Activated CD4-positive, alpha-beta memory T cell treated with anti-CD3 and anti-CD28 coated beads for 36 hours (primary cell): Measurements from ENCODE around the gene LPIN2. TPM values are rescaled to one million over a fixed set of nuclear protein-coding genes. Genes with fewer than 3 reads are reported as not detected.

Source experiments
- CTCF ChIA-PET: fragments of 350-600 bp; sonication (Branson Sonifier 250); formaldehyde crosslinking; loops from one replicate; lab custom pipeline; 2021; ENCODE audit warnings: antibody characterized with exemption, inconsistent platforms; lab: Charles Lee
- POLR2A ChIA-PET: fragments of 350-600 bp; sonication (Branson Sonifier 250); formaldehyde crosslinking; loops from one replicate; lab custom pipeline; 2021; ENCODE audit warnings: antibody characterized with exemption; lab: Charles Lee
- DNase-seq: peaks from one replicate; pipeline ENCODE4 v3.0.0-alpha.2; 2020
- H3K27ac Mint-ChIP-seq: one replicate; pipeline ENCODE4 v1.8.0; 2021; ENCODE audit warnings: mixed read lengths
- H3K27me3 Mint-ChIP-seq: one replicate; pipeline ENCODE4 v1.8.0; 2021; ENCODE audit warnings: mixed read lengths
- H3K36me3 Mint-ChIP-seq: one replicate; pipeline ENCODE4 v1.8.0; 2021; ENCODE audit warnings: mixed read lengths
- H3K4me1 Mint-ChIP-seq: one replicate; pipeline ENCODE4 v1.8.0; 2021; ENCODE audit warnings: low read depth, mixed read lengths
- H3K4me3 Mint-ChIP-seq: one replicate; pipeline ENCODE4 v1.8.0; 2021; ENCODE audit warnings: mild to moderate bottlenecking, mixed read lengths
- H3K9me3 Mint-ChIP-seq: one replicate; pipeline ENCODE4 v1.8.0; 2021; ENCODE audit warnings: mixed read lengths
- intact Hi-C: fragments of 100-400 bp; cut with micrococcal nuclease; formaldehyde crosslinking; loops from one replicate; pipeline ENCODE4 v1.15.1; 2023
- total RNA-seq, 2 experiments: library from RNA; stranded (reverse); gene quantifications; one replicate each; pipeline ENCODE4 v1.2.3, GENCODE V29; 2021

Gene LPIN2
- 100 to 1,000 TPM; 102 to 107 TPM for total RNA-seq

DNA sequence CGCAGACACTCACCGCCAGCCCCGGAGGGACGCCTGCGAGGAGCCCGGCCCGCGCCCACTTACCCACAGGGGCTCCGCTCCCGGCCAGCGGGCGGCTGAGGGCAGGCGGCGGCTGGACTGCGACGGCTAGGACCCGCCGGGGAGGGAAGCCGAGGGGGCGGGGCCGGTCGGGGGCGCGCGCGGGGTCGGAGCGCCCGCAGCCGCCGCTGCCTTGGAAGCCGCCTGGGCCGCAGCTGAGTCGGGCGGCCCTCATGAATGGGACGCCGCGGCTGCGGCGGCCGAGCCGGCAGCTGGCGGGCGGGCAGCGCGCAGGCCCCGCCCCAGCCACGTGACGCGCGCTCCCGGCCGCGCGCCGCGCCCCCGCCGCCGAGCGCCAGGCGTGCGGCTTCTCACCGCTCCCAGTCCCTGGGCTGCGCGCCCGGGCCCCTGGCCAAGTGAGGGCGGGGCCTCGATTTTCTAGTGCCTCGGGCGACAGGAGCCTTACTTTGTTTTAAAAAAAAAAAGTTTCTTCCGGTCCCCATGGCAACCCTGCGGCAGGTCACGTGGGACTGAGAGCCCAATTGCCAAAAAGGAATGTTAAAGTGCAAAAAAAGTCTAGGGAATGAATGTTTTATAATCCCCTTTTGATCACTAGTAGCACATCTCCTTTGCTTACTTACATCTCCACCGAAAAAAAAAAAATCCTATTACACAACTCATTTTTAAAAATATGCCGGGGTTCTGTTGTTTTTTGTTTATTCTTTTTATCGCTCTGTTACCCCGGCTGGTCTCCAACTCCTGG lies at the start of gene LPIN2:
TSS of gene LPIN2 (minus strand) at position 121 of the 781 bp plus-strand sequence. CDS start 52,304 bp downstream, outside the sequence.
- Mint-ChIP-seq H3K27ac (peak within 1 kb of the TSS; percentile 96), H3K4me3 (peak within 1 kb of the TSS; percentile 98), H3K9me3 (no peaks in the 10 kb centered on the region), H3K36me3 (peaks cover 33% of the 10 kb centered on the region), H3K27me3 (no peaks in the 10 kb centered on the region), H3K4me1 (peaks cover 63% of the 10 kb centered on the region)
- DNase-seq: peak; percentile 98
- CTCF ChIA-PET: interaction anchor here (1.3 to 4.7 kb wide), 2 partner anchors 49 to 234 kb away, joined by 3 to 37 read pairs; partner anchors contain the start of gene MYL12A
- POLR2A ChIA-PET: interaction anchor here (1.0 to 1.8 kb wide), 6 partner anchors 11 to 55 kb away, joined by 3 to 15 read pairs (median 3); no protein-coding TSS in a partner anchor
- intact Hi-C loops: loop anchor here (1.0 to 2.0 kb wide), 5 partner anchors 24 to 234 kb away; partner anchors contain the start of gene MYL12A

DNA sequence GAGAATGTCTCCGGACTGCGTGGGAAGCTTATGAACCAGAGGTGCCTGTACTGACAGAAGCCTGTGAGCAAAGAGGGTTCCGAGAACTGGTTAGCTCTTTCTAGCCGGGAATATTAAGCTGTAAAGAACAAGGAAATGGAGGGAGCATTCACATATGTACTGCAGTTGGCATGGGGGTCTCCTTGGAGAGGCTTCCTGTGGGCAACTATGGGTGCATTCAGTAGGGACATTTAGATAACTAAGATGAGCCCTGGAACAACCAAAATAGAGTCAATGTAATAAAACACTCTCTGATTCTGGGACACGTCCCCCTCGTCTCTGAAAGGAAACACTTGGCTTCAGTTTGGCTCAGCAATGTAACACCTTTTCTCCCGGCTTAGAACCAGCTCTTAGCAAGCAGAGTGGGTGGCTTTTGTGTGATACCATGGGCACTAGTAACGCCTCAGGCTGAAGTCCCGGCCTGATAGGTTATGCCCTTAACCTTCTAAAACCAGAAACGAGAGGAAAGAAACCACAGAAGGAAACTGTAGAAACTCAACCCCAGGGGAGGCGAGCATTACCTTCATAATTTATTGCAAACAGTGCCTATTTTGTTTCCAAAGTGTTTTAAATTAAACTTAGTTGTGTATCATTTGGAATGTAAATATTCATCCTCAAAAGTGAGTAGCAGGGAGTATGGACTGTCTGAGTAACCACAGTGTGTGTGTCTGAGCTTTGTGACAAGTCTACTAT lies 48.8 kb upstream of the LPIN2 start:
- Mint-ChIP-seq H3K36me3 (peaks cover 1% of the 10 kb centered on the region), H3K27ac (peak overlapping the region; percentile 99), H3K27me3 (no peaks in the 10 kb centered on the region), H3K4me1 (peaks cover 67% of the 10 kb centered on the region), H3K9me3 (no peaks in the 10 kb centered on the region), H3K4me3 (peak overlapping the region; percentile 81)
- ChIA-PET POLR2A (interaction anchor here (0.7 to 4.5 kb wide), 11 partner anchors 15 to 186 kb away, joined by 3 to 31 read pairs (median 5); no protein-coding TSS in a partner anchor), CTCF (interaction anchor here (0.6 to 6.0 kb wide), 41 partner anchors 14 to 524 kb away, joined by 3 to 102 read pairs (median 7); partner anchors contain the start of genes LPIN2 and MYL12A)
- peak; percentile 78 for DNase-seq
- intact Hi-C loops: loop anchor here (1.0 to 5.0 kb wide), 13 partner anchors 15 to 536 kb away; partner anchors contain the start of genes LPIN2, MYL12A and SMCHD1

DNA sequence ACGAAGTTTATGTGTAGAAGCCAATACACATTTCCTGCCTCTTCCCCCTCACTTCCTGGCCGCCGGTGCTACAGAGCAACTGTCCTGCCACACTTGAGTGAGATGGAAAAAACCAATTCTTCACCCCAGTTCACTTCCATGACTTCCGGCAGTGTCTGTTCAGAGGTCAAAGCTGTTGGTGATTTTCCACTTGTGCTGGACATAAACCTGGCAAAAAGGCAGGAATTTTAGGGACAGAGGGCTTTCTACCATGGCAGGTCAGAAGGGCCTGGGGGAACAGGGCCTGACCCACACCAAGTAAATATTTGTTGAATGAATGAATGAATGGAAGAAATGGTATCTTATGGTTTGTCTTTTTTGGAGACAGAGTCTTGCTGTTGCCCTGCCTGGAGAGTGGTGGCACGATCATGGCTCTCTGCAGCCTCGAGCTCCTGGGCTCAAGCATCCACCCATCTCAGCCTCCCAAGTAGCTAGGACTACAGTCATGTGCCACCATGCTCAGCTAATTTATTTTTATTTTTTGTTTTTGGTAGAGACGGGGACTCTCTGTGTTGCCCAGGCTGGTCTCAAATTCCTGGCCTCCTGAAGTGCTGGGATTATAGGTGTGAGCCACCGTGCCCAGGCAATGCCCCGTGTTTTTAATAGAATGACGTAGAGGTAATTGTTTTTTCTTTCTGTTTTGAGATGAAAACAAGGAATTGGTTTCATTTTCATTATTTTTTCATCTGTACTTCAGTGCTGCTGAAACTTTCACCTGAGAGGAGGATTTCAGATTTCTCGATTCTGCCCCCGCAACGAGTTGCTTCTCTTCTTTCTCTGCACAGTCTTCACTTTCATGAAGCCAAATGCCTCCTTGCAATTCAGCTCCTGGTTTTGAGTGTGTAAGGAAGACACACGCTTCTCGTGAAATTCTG lies 48.0 kb upstream of the LPIN2 start:
- Mint-ChIP-seq H3K4me3 (peak overlapping the region; percentile 81), H3K9me3 (no peaks in the 10 kb centered on the region), H3K27me3 (no peaks in the 10 kb centered on the region), H3K4me1 (peaks cover 69% of the 10 kb centered on the region), H3K36me3 (peaks cover 1% of the 10 kb centered on the region), H3K27ac (peak overlapping the region; percentile 99)
- DNase-seq: peak; percentile 79
- CTCF ChIA-PET: interaction anchor here (0.6 to 6.0 kb wide), 16 partner anchors 15 to 525 kb away, joined by 3 to 102 read pairs (median 28); partner anchors contain the start of genes LPIN2 and MYL12A
- POLR2A ChIA-PET: interaction anchor here (0.7 to 4.5 kb wide), 13 partner anchors 14 to 187 kb away, joined by 3 to 31 read pairs (median 5); no protein-coding TSS in a partner anchor
- intact Hi-C loops: loop anchor here (1.0 to 5.0 kb wide), 10 partner anchors 15 to 536 kb away; partner anchors contain the start of genes LPIN2, MYL12A and SMCHD1

DNA sequence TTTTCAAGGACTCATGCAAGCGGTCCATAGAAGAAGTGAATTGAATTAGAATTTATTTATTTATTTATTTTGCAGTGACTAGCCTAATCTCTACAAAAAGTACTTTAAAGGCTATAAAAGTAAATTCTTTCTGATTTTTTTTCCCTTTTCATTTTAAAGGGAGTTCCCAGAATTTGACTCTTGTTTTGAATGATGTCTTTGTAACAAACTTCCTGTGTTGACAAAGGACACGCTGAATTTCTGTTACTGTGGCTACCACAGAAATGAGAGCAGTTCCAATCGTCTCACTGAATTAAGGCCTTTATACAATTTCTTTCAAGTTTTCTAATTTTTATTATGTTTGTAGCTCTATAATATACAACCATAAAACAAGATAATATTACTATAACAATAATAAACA lies 46.3 kb upstream of the LPIN2 start:
- Mint-ChIP-seq H3K4me1 (peaks cover 69% of the 10 kb centered on the region), H3K4me3 (no peak overlapping the region), H3K36me3 (peaks cover 1% of the 10 kb centered on the region), H3K27ac (peak overlapping the region; percentile 82), H3K27me3 (no peaks in the 10 kb centered on the region), H3K9me3 (no peaks in the 10 kb centered on the region)
- ChIA-PET CTCF (interaction anchor here (1.3 to 5.4 kb wide), 3 partner anchors 70 to 98 kb away, joined by 3 to 49 read pairs (median 46); no protein-coding TSS in a partner anchor), POLR2A (interaction anchor here (1.7 to 3.3 kb wide), 3 partner anchors 13 to 102 kb away, joined by 5 to 10 read pairs (median 9); no protein-coding TSS in a partner anchor)
- intact Hi-C loops: no loop called here
- DNase-seq: no peak

GRCh38 chr18:3058328-3059191 lies 45.6 kb upstream of the LPIN2 start:
- peak overlapping the region; percentile 82 for H3K27ac Mint-ChIP-seq
- CTCF ChIA-PET: interaction anchor here (1.0 to 5.4 kb wide), 3 partner anchors 71 kb away, joined by 4 to 49 read pairs (median 46); no protein-coding TSS in a partner anchor
- no peaks in the 10 kb centered on the region for H3K27me3 Mint-ChIP-seq
- peak; percentile 22 for DNase-seq
- H3K9me3 Mint-ChIP-seq: peaks cover 1% of the 10 kb centered on the region
- intact Hi-C loops: no loop called here
- POLR2A ChIA-PET: interaction anchor here (1.7 kb wide), 1 partner anchor 12 kb away, joined by 5 read pairs; no protein-coding TSS in a partner anchor
- no peak overlapping the region for H3K4me3 Mint-ChIP-seq
- peaks cover 70% of the 10 kb centered on the region for H3K4me1 Mint-ChIP-seq
- peaks cover 3% of the 10 kb centered on the region for H3K36me3 Mint-ChIP-seq

GRCh38 chr18:3057526-3057925 lies 44.6 kb upstream of the LPIN2 start:
- CTCF ChIA-PET: interaction anchor here (1.0 kb wide), 1 partner anchor 72 kb away, joined by 4 read pairs; no protein-coding TSS in a partner anchor

DNA sequence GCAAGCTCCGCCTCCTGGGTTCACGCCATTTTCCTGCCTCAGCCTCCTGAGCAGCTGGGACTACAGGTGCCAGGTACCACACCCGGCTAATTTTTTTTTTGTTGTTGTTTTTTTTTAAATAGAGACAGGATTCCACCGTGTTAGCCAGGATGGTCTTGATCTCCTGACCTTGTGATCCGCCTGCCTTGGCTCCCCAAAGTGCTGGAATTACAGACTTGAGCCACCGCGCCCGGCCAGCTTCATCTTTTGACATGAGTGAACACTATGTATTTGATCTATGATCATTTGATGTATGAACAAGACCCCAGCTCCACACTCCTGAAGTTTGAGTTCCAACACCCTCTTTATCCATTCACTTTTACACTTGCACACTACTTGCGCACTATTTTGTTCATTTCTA lies 43.4 kb upstream of the LPIN2 start:
- peaks cover 62% of the 10 kb centered on the region for H3K4me1 Mint-ChIP-seq
- peaks cover 7% of the 10 kb centered on the region for H3K9me3 Mint-ChIP-seq
- H3K4me3 Mint-ChIP-seq: no peak overlapping the region
- peaks cover 8% of the 10 kb centered on the region for H3K36me3 Mint-ChIP-seq
- ChIA-PET POLR2A (no interaction called here), CTCF (interaction anchor here (2.2 kb wide), 1 partner anchor 62 kb away, joined by 7 read pairs; no protein-coding TSS in a partner anchor)
- H3K27ac Mint-ChIP-seq: no peak overlapping the region
- intact Hi-C loops: no loop called here
- H3K27me3 Mint-ChIP-seq: no peaks in the 10 kb centered on the region
- DNase-seq: no peak

More at GRCh38 chr18:3057526-3057925, 44.6 kb upstream of the LPIN2 start:
- H3K4me1 Mint-ChIP-seq: peaks cover 67% of the 10 kb centered on the region
- no peak for DNase-seq
- no peak overlapping the region for H3K4me3 Mint-ChIP-seq
- intact Hi-C loops: no loop called here
- POLR2A ChIA-PET: no interaction called here
- no peaks in the 10 kb centered on the region for H3K27me3 Mint-ChIP-seq
- H3K27ac Mint-ChIP-seq: peak overlapping the region; percentile 82
- H3K9me3 Mint-ChIP-seq: peaks cover 7% of the 10 kb centered on the region
- peaks cover 8% of the 10 kb centered on the region for H3K36me3 Mint-ChIP-seq

DNA sequence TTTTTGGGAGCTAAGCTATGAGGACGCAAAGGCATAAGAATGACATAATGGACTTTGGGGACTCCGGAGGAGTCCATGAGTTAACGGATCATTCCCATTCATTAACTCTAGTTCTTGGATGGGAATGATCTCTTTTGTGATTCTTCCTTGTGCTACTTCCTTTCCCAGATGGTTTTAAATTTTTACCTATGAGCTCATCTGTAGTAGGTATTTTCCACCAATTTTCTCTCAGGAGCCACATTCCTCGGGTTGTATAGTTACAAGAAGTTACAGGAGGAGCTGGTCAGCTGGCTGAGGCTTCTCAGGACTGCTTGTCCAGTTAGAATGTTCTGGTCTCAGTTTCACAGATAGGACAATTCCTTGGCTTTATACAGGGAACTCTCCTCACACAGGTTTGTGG lies 42.9 kb upstream of the LPIN2 start:
- peaks cover 57% of the 10 kb centered on the region for H3K4me1 Mint-ChIP-seq
- H3K4me3 Mint-ChIP-seq: no peak overlapping the region
- no peak overlapping the region for H3K27ac Mint-ChIP-seq
- ChIA-PET CTCF (interaction anchor here (2.2 kb wide), 1 partner anchor 61 kb away, joined by 7 read pairs; no protein-coding TSS in a partner anchor), POLR2A (interaction anchor here (0.7 kb wide), 1 partner anchor 55 kb away, joined by 3 read pairs; no protein-coding TSS in a partner anchor)
- H3K9me3 Mint-ChIP-seq: peaks cover 7% of the 10 kb centered on the region
- H3K27me3 Mint-ChIP-seq: no peaks in the 10 kb centered on the region
- intact Hi-C loops: no loop called here
- DNase-seq: no peak
- peaks cover 8% of the 10 kb centered on the region for H3K36me3 Mint-ChIP-seq

GRCh38 chr18:3055186-3055728 lies 42.3 kb upstream of the LPIN2 start:
- H3K9me3 Mint-ChIP-seq: peaks cover 7% of the 10 kb centered on the region
- H3K4me3 Mint-ChIP-seq: no peak overlapping the region
- intact Hi-C loops: no loop called here
- ChIA-PET CTCF (interaction anchor here (0.8 to 2.2 kb wide), 3 partner anchors 8 to 84 kb away, joined by 3 to 7 read pairs (median 4); no protein-coding TSS in a partner anchor), POLR2A (interaction anchor here (0.7 kb wide), 1 partner anchor 55 kb away, joined by 3 read pairs; no protein-coding TSS in a partner anchor)
- peaks cover 7% of the 10 kb centered on the region for H3K36me3 Mint-ChIP-seq
- no peak overlapping the region for H3K27ac Mint-ChIP-seq
- no peaks in the 10 kb centered on the region for H3K27me3 Mint-ChIP-seq
- peaks cover 51% of the 10 kb centered on the region for H3K4me1 Mint-ChIP-seq
- no peak for DNase-seq
